ENCODE results near the gene LIX1L. TPM values are rescaled to one million over a fixed set of nuclear protein-coding genes. Genes with fewer than 3 reads are reported as not detected.

Gene LIX1L
- total and polyA plus RNA-seq, 3 experiments from 2014 or later = 33.5 to 42.6 (median 41.8) TPM

DNA sequence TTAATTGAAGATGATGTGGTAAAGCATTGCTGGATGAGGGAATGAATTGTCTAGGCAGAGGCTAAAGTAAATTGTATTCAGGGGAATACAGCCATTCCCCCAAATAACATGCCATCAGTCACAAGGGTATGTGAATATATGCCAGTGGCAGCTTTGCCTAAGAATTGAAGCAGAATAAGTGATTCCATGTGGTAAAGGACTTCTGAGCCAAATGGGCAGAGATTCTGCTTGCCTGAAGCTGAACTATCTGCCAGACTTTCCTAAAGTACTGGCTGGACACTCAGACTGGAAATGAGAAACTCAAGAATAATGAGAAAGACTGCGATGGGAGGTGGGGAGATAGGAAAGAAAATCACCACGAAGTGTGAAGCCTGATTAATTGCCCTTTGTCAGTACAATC is 2.4 kb downstream of the LIX1L start:
- Histone ChIP-seq H3K27ac (ENCODE audit: low read depth, low read length) (no peak overlapping the region), H3K9me3 (ENCODE audit: low read length) (no peaks in the 10 kb centered on the region), H3K27me3 (ENCODE audit: insufficient read depth, low read length, poor library complexity, severe bottlenecking) (no peaks in the 10 kb centered on the region), H3K36me3 (ENCODE audit: insufficient read depth, low read length) (no peaks in the 10 kb centered on the region), H3K4me1 (ENCODE audit: insufficient read depth, low read length) (peaks cover 67% of the 10 kb centered on the region), H3K4me3 (ENCODE audit: low read length) (peak overlapping the region; percentile 94)
- H3K4me1 Mint-ChIP-seq = peaks cover 83 to 86% (median 86%) of the 10 kb centered on the region in 3 donors
- H3K4me3 Mint-ChIP-seq = peak overlapping the region in 6 of 7 donors; percentile 36 to 95 (median 84)
- H3K36me3 Mint-ChIP-seq = peaks cover 0 to 32% (median 4%) of the 10 kb centered on the region in 3 donors
- H3K27me3 Mint-ChIP-seq = peaks cover 0 to 3% of the 10 kb centered on the region in 2 donors
- CTCF ChIA-PET = interaction anchor here (2.4 kb wide), 1 partner anchor 28 kb away, joined by 7 read pairs; the partner anchor contains the start of gene RBM8A
- no peaks in the 10 kb centered on the region for H3K9me3 Mint-ChIP-seq
- no peak for DNase-seq
- peak overlapping the region; percentile 4 to 92 (median 38) for H3K27ac Mint-ChIP-seq
- POLR2A ChIA-PET = interaction anchor here (1.4 to 7.1 kb wide), 2 partner anchors 9 to 28 kb away, joined by 3 to 87 read pairs; partner anchors contain the start of genes ANKRD34A, POLR3GL and RBM8A

DNA sequence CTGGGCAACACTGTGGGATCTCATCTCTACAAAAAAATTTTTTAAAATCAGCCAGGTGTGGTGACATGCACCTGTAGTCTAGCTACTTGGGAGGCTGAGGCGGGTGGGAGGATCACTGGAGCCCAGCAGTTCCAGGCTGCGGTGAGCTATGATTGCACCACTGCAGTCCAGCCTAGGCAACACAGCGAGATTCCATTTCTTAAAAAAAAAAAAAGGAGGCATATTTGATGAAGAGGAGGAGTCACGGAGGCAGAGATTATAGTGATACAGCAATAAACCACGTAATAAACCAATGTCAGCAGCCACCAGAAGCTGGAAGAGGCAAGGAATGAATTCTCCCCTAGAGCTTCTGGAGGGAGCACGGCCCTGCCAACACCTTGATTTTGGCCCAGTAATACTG is 4.0 kb downstream of the LIX1L start:
- Mint-ChIP-seq H3K4me1 (peaks cover 83 to 87% (median 83%) of the 10 kb centered on the region in 3 donors), H3K9me3 (no peaks in the 10 kb centered on the region), H3K4me3 (peak overlapping the region in 3 of 7 donors; percentile 36 to 40 (median 37)), H3K36me3 (peaks cover 0 to 41% (median 8%) of the 10 kb centered on the region in 3 donors), H3K27ac (peak overlapping the region in 5 of 8 donors; percentile 14 to 66 (median 58)), H3K27me3 (no peaks in the 10 kb centered on the region)
- H3K9me3 ChIP-seq (ENCODE audit: low read length) = no peaks in the 10 kb centered on the region
- no peak overlapping the region for H3K27ac ChIP-seq (ENCODE audit: low read depth, low read length)
- H3K36me3 ChIP-seq (ENCODE audit: insufficient read depth, low read length) = no peaks in the 10 kb centered on the region
- ChIA-PET POLR2A (interaction anchor here (1.0 to 7.1 kb wide), 2 partner anchors 10 to 26 kb away, joined by 7 to 87 read pairs; partner anchors contain the start of gene RBM8A), CTCF (no interaction called here)
- H3K27me3 ChIP-seq (ENCODE audit: insufficient read depth, low read length, poor library complexity, severe bottlenecking) = no peaks in the 10 kb centered on the region
- no peak for DNase-seq
- H3K4me3 ChIP-seq (ENCODE audit: low read length) = no peak overlapping the region
- H3K4me1 ChIP-seq (ENCODE audit: insufficient read depth, low read length) = peaks cover 58% of the 10 kb centered on the region

DNA sequence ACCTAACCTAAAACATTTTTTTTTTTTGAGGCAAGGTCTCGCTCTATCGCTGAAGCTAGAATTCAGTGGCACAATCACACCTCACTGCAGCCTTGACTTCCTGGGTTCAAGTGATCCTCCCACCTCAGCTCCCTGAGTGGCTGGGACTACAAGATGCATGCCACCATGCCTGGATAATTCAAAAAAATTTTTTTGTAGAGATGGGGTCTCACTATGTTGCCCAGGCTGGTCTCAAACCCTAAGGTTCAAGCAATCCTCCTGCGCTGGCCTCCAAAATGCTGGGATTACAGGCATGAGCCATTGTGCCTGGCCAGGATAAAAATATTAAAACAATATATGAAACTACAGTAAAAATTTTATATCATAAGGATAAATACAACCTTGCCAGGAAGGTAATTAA is 4.9 kb downstream of the LIX1L start:
- H3K27ac Mint-ChIP-seq = peak overlapping the region in 1 of 8 donors; percentile 43
- peaks cover 0 to 46% (median 8%) of the 10 kb centered on the region in 3 donors for H3K36me3 Mint-ChIP-seq
- no peak for DNase-seq
- no peaks in the 10 kb centered on the region for H3K27me3 Mint-ChIP-seq
- H3K4me3 Mint-ChIP-seq = peak overlapping the region in 1 of 7 donors; percentile 7
- CTCF ChIA-PET = no interaction called here
- no peaks in the 10 kb centered on the region for H3K9me3 ChIP-seq (ENCODE audit: low read length)
- POLR2A ChIA-PET = interaction anchor here (7.1 kb wide), 1 partner anchor 25 kb away, joined by 87 read pairs; the partner anchor contains the start of gene RBM8A
- no peaks in the 10 kb centered on the region for H3K9me3 Mint-ChIP-seq
- H3K4me3 ChIP-seq (ENCODE audit: low read length) = no peak overlapping the region
- H3K4me1 Mint-ChIP-seq = peaks cover 78 to 85% (median 83%) of the 10 kb centered on the region in 3 donors
- H3K4me1 ChIP-seq (ENCODE audit: insufficient read depth, low read length) = peaks cover 49% of the 10 kb centered on the region
- no peak overlapping the region for H3K27ac ChIP-seq (ENCODE audit: low read depth, low read length)
- H3K27me3 ChIP-seq (ENCODE audit: insufficient read depth, low read length, poor library complexity, severe bottlenecking) = no peaks in the 10 kb centered on the region
- H3K36me3 ChIP-seq (ENCODE audit: insufficient read depth, low read length) = no peaks in the 10 kb centered on the region

DNA sequence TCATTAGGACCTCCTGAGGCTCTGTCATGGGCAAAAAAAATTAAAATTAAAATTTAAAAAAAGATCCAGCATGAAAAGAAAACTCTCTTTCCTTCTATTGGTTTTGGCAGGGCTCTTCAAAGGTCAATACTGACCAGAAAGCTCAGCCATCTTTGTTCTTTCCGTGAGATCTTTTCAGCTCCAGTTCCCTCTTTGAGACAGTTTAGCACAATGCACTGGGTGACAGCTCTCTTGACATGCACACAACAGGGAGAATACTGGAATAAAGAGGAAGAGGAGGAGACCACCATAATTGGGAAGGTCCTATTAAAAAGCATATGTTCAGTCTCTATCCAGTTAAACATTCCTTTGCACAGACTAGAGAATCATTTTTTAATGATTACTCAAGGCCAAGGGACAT is 6.3 kb downstream of the LIX1L start:
- CTCF ChIA-PET = no interaction called here
- peaks cover 45% of the 10 kb centered on the region for H3K4me1 ChIP-seq (ENCODE audit: insufficient read depth, low read length)
- no peaks in the 10 kb centered on the region for H3K27me3 Mint-ChIP-seq

DNA sequence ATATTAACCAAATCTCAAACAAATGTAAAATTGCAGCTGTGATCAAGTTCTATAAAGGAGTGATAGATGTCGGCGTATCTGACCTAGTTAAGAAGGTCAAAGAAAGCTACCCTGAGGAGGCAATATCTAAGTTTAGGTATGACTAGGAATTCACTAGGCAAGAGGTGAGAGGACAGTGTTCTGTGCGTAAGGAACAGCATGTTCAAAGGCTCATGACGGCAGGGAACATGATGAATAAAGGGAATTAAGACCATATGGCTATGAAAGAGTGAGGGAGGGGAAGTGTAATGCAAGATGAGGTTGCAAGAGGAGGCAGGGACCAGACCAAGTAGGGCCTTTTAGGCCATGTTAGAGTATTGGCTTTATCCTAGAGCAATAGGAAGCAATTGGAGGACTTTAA is 8.6 kb downstream of the LIX1L start:
- H3K36me3 ChIP-seq (ENCODE audit: insufficient read depth, low read length) = peaks cover 13% of the 10 kb centered on the region
- CTCF ChIA-PET = interaction anchor here (0.7 to 1.7 kb wide), 5 partner anchors 9 to 104 kb away, joined by 3 to 6 read pairs (median 5); partner anchors contain the start of genes ANKRD34A, LIX1L, NUDT17 and POLR3GL

More for the DNA sequence above, 6.3 kb downstream of the LIX1L start:
- DNase-seq = no peak
- Histone ChIP-seq H3K27me3 (ENCODE audit: insufficient read depth, low read length, poor library complexity, severe bottlenecking) (no peaks in the 10 kb centered on the region), H3K27ac (ENCODE audit: low read depth, low read length) (no peak overlapping the region), H3K4me3 (ENCODE audit: low read length) (no peak overlapping the region), H3K36me3 (ENCODE audit: insufficient read depth, low read length) (peaks cover 10% of the 10 kb centered on the region), H3K9me3 (ENCODE audit: low read length) (no peaks in the 10 kb centered on the region)
- Mint-ChIP-seq H3K4me3 (no peak overlapping the region), H3K27ac (peak overlapping the region; percentile 1 to 48 (median 36)), H3K9me3 (no peaks in the 10 kb centered on the region), H3K4me1 (peaks cover 71 to 89% (median 85%) of the 10 kb centered on the region in 3 donors), H3K36me3 (peaks cover 0 to 50% (median 8%) of the 10 kb centered on the region in 3 donors)
- POLR2A ChIA-PET = interaction anchor here (0.7 kb wide), 1 partner anchor 20 kb away, joined by 3 read pairs; no protein-coding TSS in a partner anchor

DNA sequence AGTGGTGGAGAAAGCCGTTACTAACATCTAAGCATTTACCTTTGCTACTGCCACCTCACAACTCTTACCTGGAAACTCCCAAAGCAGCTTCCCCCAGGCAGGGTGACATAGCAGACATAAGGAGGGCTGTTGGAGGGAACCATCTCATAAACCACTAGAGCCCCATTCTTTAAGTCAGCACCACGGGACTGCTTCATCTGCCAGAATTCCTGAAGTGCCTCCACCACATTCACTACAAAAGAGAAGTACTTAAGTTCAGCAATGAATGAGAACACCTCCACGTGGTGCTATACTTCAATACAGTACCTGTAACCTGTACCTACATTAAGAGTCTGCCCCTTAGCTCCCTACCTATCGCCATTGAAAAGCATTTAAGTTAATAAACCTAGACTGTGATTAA is 10.3 kb downstream of the LIX1L start:
- Mint-ChIP-seq H3K9me3 (no peaks in the 10 kb centered on the region), H3K27me3 (no peaks in the 10 kb centered on the region), H3K27ac (peak overlapping the region in 2 of 8 donors; percentile 0 to 52), H3K4me3 (no peak overlapping the region), H3K4me1 (peaks cover 38 to 63% (median 59%) of the 10 kb centered on the region in 3 donors), H3K36me3 (peaks cover 0 to 66% (median 13%) of the 10 kb centered on the region in 3 donors)
- Histone ChIP-seq H3K4me3 (ENCODE audit: low read length) (no peak overlapping the region), H3K4me1 (ENCODE audit: insufficient read depth, low read length) (peaks cover 13% of the 10 kb centered on the region), H3K27ac (ENCODE audit: low read depth, low read length) (no peak overlapping the region), H3K9me3 (ENCODE audit: low read length) (no peaks in the 10 kb centered on the region), H3K36me3 (ENCODE audit: insufficient read depth, low read length) (peaks cover 18% of the 10 kb centered on the region), H3K27me3 (ENCODE audit: insufficient read depth, low read length, poor library complexity, severe bottlenecking) (no peaks in the 10 kb centered on the region)
- ChIA-PET POLR2A (no interaction called here), CTCF (no interaction called here)
- DNase-seq = no peak

More for the DNA sequence above, 8.6 kb downstream of the LIX1L start:
- no peaks in the 10 kb centered on the region for H3K27me3 ChIP-seq (ENCODE audit: insufficient read depth, low read length, poor library complexity, severe bottlenecking)
- DNase-seq = no peak
- peaks cover 50 to 71% (median 68%) of the 10 kb centered on the region in 3 donors for H3K4me1 Mint-ChIP-seq
- no peaks in the 10 kb centered on the region for H3K9me3 Mint-ChIP-seq
- H3K9me3 ChIP-seq (ENCODE audit: low read length) = no peaks in the 10 kb centered on the region
- H3K4me3 ChIP-seq (ENCODE audit: low read length) = no peak overlapping the region
- POLR2A ChIA-PET = interaction anchor here (1.5 kb wide), 1 partner anchor 9 kb away, joined by 6 read pairs; the partner anchor contains the start of gene LIX1L
- H3K27ac ChIP-seq (ENCODE audit: low read depth, low read length) = no peak overlapping the region
- H3K4me3 Mint-ChIP-seq = no peak overlapping the region
- peaks cover 0 to 60% (median 10%) of the 10 kb centered on the region in 3 donors for H3K36me3 Mint-ChIP-seq
- H3K27ac Mint-ChIP-seq = peak overlapping the region in 6 of 8 donors; percentile 6 to 81 (median 46)
- peaks cover 24% of the 10 kb centered on the region for H3K4me1 ChIP-seq (ENCODE audit: insufficient read depth, low read length)
- H3K27me3 Mint-ChIP-seq = no peaks in the 10 kb centered on the region

DNA sequence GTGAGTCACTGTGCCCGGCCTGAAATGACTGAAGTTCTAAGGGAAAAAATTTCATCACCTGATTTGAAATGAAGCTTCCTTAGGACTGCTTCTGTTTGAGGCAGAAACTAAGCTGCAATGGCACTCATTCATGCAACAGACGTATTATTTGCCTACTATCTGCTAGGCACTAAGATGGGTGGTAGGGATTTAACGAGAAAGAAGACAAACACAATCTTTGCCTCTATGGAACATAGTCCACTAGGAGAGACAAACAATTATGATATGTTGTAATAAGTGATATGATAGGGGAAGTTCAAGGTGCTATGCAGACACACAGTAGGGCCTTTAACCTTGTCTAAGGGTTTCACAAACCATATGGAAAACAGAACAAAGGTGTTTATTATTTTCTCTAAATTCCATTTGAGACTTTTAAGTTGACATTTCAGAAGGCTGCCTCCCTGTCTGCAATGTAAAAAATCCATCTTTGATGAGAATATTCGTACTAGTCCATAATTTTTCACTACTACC is 11.3 kb downstream of the LIX1L start:
- POLR2A ChIA-PET = no interaction called here
- H3K4me1 ChIP-seq (ENCODE audit: insufficient read depth, low read length) = peaks cover 13% of the 10 kb centered on the region
- H3K4me1 Mint-ChIP-seq = peaks cover 29 to 58% (median 52%) of the 10 kb centered on the region in 3 donors

DNA sequence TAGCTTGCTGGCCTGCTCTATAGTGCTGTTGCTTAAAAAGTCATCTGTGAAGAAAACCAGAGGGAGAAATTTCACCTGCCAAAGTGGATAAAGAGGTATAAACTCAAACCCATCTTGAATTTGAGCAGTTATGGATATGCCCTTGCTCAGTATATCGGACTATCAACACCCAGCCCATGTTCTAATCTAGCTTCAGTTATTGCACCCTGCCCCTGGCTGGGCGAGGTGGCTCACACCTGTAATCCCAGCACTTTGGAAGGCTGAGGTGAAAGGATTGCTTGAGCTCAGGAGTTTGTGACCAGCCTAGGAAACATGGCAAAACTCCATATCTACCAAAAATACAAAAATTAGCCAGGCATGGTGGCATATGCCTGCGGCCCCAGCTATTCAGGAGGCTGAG is 13.3 kb downstream of the LIX1L start:
- Histone ChIP-seq H3K27ac (ENCODE audit: low read depth, low read length) (no peak overlapping the region), H3K27me3 (ENCODE audit: insufficient read depth, low read length, poor library complexity, severe bottlenecking) (no peaks in the 10 kb centered on the region), H3K4me1 (ENCODE audit: insufficient read depth, low read length) (no peaks in the 10 kb centered on the region), H3K4me3 (ENCODE audit: low read length) (no peak overlapping the region), H3K9me3 (ENCODE audit: low read length) (no peaks in the 10 kb centered on the region), H3K36me3 (ENCODE audit: insufficient read depth, low read length) (peaks cover 23% of the 10 kb centered on the region)
- H3K36me3 Mint-ChIP-seq = peaks cover 0 to 68% (median 12%) of the 10 kb centered on the region in 3 donors
- no peak for DNase-seq
- no peaks in the 10 kb centered on the region for H3K9me3 Mint-ChIP-seq
- H3K27ac Mint-ChIP-seq = peak overlapping the region in 3 of 8 donors; percentile 24 to 69 (median 38)
- ChIA-PET POLR2A (interaction anchor here (0.9 kb wide), 1 partner anchor 99 kb away, joined by 3 read pairs; the partner anchor contains the start of gene NUDT17), CTCF (interaction anchor here (0.7 to 1.3 kb wide), 5 partner anchors 13 to 99 kb away, joined by 3 to 5 read pairs (median 3); partner anchors contain the start of genes ITGA10, LIX1L and NUDT17)
- no peak overlapping the region for H3K4me3 Mint-ChIP-seq
- H3K27me3 Mint-ChIP-seq = no peaks in the 10 kb centered on the region
- peaks cover 14 to 40% (median 33%) of the 10 kb centered on the region in 3 donors for H3K4me1 Mint-ChIP-seq

More for the DNA sequence above, 11.3 kb downstream of the LIX1L start:
- H3K27ac ChIP-seq (ENCODE audit: low read depth, low read length) = no peak overlapping the region
- Mint-ChIP-seq H3K27ac (peak overlapping the region in 1 of 8 donors; percentile 0), H3K36me3 (peaks cover 0 to 67% (median 15%) of the 10 kb centered on the region in 3 donors), H3K4me3 (no peak overlapping the region), H3K27me3 (no peaks in the 10 kb centered on the region), H3K9me3 (no peaks in the 10 kb centered on the region)
- no peaks in the 10 kb centered on the region for H3K27me3 ChIP-seq (ENCODE audit: insufficient read depth, low read length, poor library complexity, severe bottlenecking)
- no peak overlapping the region for H3K4me3 ChIP-seq (ENCODE audit: low read length)
- peaks cover 23% of the 10 kb centered on the region for H3K36me3 ChIP-seq (ENCODE audit: insufficient read depth, low read length)
- DNase-seq = no peak
- no peaks in the 10 kb centered on the region for H3K9me3 ChIP-seq (ENCODE audit: low read length)
- CTCF ChIA-PET = interaction anchor here (1.5 kb wide), 1 partner anchor 12 kb away, joined by 4 read pairs; the partner anchor contains the start of gene LIX1L
